Ishikawa (cell line): ENCODE data around the gene FOXP2.

Experiments
- CEBPB ChIP-seq: IDR thresholded peaks from 2 replicates; pipeline ENCODE4 v1.6.1; 2012
- CREB1 ChIP-seq: IDR thresholded peaks from 2 replicates; pipeline ENCODE4 v1.6.1; 2012; ENCODE audit warnings: low read depth
- EGR1 ChIP-seq: IDR thresholded peaks from 2 replicates; pipeline ENCODE4 v1.6.1; 2012
- EP300 ChIP-seq: IDR thresholded peaks from 2 replicates; pipeline ENCODE4 v1.6.1; 2012; ENCODE audit warnings: borderline replicate concordance
- FOXM1 ChIP-seq: IDR thresholded peaks from 2 replicates; pipeline ENCODE4 v1.6.1; 2012; ENCODE audit warnings: low read depth, borderline replicate concordance
- MAX ChIP-seq: IDR thresholded peaks from 2 replicates; pipeline ENCODE4 v1.6.1; 2012
- NFIC ChIP-seq: IDR thresholded peaks from 2 replicates; pipeline ENCODE4 v1.6.1; 2012
- RAD21 ChIP-seq: IDR thresholded peaks from 2 replicates; pipeline ENCODE4 v1.6.1; 2012; ENCODE audit warnings: low read depth
- REST ChIP-seq: IDR thresholded peaks from 2 replicates; pipeline ENCODE4 v1.6.1; 2012; ENCODE audit warnings: low read depth, mild to moderate bottlenecking
- TAF1 ChIP-seq: IDR thresholded peaks from 2 replicates; pipeline ENCODE4 v1.6.1; 2012; ENCODE audit warnings: low read depth, mild to moderate bottlenecking
- TCF12 ChIP-seq: IDR thresholded peaks from 2 replicates; pipeline ENCODE4 v1.6.1; 2012; ENCODE audit warnings: low read depth
- TEAD4 ChIP-seq: IDR thresholded peaks from 2 replicates; pipeline ENCODE4 v1.6.1; 2012
- YY1 ChIP-seq: IDR thresholded peaks from 2 replicates; pipeline ENCODE4 v1.6.1; 2012; ENCODE audit warnings: low read depth
- ZBTB7A ChIP-seq: IDR thresholded peaks from 2 replicates; pipeline ENCODE4 v1.6.1; 2012; ENCODE audit warnings: low read depth
- TF ChIP-seq, protein P1 (sequence below): IDR thresholded peaks from 2 replicates; pipeline ENCODE4 v1.6.1; 2012

The FOXP2 gene

DNA sequence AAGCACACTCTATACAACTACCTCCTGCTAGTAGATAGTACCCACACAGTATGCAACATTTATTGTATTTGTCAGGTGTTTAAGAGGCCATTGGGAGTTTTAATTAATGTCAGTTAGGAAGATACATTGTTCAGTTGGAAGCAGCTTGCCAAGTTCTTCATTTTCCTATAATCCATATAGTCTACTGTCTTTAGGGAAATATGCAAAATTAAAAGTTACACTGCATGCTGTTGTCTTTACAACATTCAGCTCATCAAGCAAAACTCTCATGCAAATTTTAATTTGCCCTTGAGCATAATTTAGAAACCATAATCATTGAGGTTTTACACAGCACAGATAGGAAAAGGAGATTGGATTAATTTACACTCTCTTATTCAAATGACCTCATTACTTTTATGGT is 17.4 kb downstream of the FOXP2 start:
- TF ChIP-seq YY1 = no peak
- TF ChIP-seq FOXM1 = no peak
- TF ChIP-seq ZBTB7A = no peak
- no peak for TF ChIP-seq EGR1
- no peak for TF ChIP-seq TAF1
- TF ChIP-seq, protein P1, sequence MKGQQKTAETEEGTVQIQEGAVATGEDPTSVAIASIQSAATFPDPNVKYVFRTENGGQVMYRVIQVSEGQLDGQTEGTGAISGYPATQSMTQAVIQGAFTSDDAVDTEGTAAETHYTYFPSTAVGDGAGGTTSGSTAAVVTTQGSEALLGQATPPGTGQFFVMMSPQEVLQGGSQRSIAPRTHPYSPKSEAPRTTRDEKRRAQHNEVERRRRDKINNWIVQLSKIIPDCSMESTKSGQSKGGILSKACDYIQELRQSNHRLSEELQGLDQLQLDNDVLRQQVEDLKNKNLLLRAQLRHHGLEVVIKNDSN = no peak
- no peak for TF ChIP-seq RAD21
- TF ChIP-seq TEAD4 = no peak
- no peak for TF ChIP-seq CEBPB
- no peak for TF ChIP-seq CREB1
- no peak for TF ChIP-seq MAX
- TF ChIP-seq REST = no peak
- no peak for TF ChIP-seq EP300
- TF ChIP-seq TCF12 = no peak

GRCh38 chr7:114432703-114433102 is 18.1 kb downstream of the FOXP2 start:
- TF ChIP-seq CREB1 = no peak
- no peak for TF ChIP-seq EP300
- no peak for TF ChIP-seq FOXM1
- no peak for TF ChIP-seq ZBTB7A

DNA sequence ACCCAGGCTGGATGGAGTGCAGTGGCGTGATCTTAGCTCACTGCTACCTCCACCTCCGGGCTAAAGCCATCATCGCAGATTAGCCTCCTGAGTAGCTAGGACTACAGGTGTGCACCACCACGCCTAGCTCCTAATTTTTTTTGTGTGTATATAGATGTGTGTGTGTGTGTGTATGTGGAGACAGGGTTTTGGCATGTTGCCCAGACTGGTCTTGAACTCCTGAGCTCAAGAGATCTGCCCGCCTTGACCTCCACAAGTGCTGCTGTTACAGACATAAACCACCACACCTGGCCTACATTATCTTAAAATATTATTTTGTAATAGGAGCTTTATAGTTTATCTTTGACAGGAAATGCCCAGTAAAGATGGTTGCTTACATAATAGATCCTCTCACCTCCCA is 25.0 kb downstream of the FOXP2 start:
- TF ChIP-seq MAX (no peak), FOXM1 (no peak), TEAD4 (no peak), TAF1 (no peak)
- TF ChIP-seq, protein P1 = no peak

DNA sequence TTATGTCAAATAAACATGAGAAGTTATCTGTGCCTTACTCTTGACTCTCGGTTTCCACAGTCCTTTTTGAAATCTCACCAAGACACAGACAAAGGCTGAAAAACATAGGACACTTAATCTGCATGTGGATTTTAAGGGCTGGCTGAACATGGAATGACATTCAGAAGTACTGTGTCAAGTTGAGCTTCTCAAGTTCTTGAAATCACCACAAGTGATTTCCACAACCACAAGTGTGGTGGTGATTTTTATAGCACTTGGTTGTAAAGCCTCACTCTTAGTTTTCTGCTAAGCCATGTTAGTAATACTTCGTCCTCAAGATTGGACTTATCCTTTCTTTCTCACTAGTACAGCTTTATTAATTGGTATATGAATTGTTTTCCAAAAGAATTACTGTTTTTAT is 29.6 kb downstream of the FOXP2 start:
- TF ChIP-seq MAX (no peak), NFIC (no peak), RAD21 (no peak), TEAD4 (no peak), EGR1 (no peak), CEBPB (no peak), YY1 (no peak)

DNA sequence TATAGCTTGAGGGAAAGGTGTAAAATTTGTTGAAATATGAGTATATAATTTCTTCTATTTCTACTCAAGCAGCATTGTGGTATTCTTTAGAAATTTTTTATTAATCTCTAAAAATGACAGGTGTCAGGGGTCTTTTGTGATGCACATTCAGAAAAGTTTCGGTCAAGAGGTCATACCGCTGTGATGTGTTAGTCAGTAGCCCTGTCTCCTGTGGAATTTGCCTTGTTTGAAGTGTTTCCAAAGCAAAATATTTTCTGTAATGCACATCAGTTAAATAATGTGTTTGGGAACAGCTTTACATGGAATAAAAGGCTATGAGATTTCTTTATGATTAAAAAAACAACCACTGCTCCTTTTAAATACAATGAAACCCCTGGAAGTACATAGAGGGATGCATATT is 35.8 kb downstream of the FOXP2 start:
- TF ChIP-seq NFIC = no peak
- TF ChIP-seq TAF1 = no peak
- TF ChIP-seq FOXM1 = no peak
- no peak for TF ChIP-seq REST
- TF ChIP-seq YY1 = no peak
- TF ChIP-seq TEAD4 = no peak
- TF ChIP-seq CEBPB = no peak
- no peak for TF ChIP-seq ZBTB7A
- TF ChIP-seq EGR1 = no peak
- TF ChIP-seq CREB1 = no peak
- TF ChIP-seq MAX = no peak
- TF ChIP-seq, protein P1 = no peak
- no peak for TF ChIP-seq EP300
- TF ChIP-seq RAD21 = no peak
- no peak for TF ChIP-seq TCF12

DNA sequence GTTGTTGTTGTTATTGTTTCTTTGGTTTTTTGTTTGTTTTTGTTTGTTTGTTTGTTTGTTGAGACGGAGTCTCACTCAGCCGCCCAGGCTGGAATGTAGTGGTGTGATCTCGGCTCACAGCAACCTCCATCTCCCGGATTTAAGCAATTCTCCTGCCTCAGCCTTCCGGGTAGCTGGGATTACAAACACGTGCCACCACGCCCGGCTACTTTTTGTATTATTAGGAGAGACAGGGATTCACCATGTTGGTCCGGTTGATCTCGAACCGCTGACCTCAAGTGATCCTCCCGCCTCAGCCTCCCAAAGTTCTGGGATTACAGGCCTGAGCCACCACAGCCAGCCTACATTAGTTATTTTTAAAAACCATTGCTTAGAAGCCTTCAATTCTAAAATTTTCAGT is 45.0 kb downstream of the FOXP2 start:
- no peak for TF ChIP-seq YY1
